Measurements from ENCODE around the gene ASTN2. TPM values are rescaled to one million over a fixed set of nuclear protein-coding genes. Genes with fewer than 3 reads are reported as not detected.

The ASTN2 gene
- total and polyA plus RNA-seq, 7 donors, result 0.60 to 7.5 (median 2.2) TPM

DNA sequence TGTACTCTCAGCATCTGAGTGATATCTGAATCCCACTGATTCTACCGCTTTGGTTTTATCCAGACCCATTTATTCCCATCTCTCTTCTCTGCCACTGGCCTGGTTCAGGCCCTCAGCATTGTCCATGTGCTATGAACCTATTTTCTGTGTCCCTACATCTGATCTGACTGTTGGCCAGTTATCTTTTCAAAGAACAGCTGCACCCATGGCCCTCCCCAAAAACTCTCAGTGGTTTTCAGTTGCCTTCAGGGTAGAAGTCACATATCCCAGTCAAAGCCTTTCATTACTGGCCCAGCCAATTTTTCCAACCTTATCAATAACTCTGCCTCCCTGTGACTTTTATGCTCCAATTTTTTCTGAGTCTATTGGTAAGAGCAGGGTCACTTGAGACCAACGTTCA, 430.7 kb downstream of the ASTN2 start:
- TF ChIP-seq, protein P1, sequence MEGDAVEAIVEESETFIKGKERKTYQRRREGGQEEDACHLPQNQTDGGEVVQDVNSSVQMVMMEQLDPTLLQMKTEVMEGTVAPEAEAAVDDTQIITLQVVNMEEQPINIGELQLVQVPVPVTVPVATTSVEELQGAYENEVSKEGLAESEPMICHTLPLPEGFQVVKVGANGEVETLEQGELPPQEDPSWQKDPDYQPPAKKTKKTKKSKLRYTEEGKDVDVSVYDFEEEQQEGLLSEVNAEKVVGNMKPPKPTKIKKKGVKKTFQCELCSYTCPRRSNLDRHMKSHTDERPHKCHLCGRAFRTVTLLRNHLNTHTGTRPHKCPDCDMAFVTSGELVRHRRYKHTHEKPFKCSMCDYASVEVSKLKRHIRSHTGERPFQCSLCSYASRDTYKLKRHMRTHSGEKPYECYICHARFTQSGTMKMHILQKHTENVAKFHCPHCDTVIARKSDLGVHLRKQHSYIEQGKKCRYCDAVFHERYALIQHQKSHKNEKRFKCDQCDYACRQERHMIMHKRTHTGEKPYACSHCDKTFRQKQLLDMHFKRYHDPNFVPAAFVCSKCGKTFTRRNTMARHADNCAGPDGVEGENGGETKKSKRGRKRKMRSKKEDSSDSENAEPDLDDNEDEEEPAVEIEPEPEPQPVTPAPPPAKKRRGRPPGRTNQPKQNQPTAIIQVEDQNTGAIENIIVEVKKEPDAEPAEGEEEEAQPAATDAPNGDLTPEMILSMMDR (IDR thresholded peaks at IDR 0.05), result no peak
- TF ChIP-seq POLR2AphosphoS5 (IDR thresholded peaks at IDR 0.05), result no peak
- Histone ChIP-seq H3K4me3 (no peak overlapping the region), H3K36me3 (no peaks in the 10 kb centered on the region), H3K4me1 (no peaks in the 10 kb centered on the region), H3K27me3 (no peaks in the 10 kb centered on the region), H3K9me3 (no peaks in the 10 kb centered on the region), H3K27ac (no peak overlapping the region)
- DNase-seq, result no peak
- intact Hi-C loops (cut with DNase I), result no loop called here
- 63 to 72% methylated on average over 2 of the region's 2 CpGs for WGBS, 2 donors

DNA sequence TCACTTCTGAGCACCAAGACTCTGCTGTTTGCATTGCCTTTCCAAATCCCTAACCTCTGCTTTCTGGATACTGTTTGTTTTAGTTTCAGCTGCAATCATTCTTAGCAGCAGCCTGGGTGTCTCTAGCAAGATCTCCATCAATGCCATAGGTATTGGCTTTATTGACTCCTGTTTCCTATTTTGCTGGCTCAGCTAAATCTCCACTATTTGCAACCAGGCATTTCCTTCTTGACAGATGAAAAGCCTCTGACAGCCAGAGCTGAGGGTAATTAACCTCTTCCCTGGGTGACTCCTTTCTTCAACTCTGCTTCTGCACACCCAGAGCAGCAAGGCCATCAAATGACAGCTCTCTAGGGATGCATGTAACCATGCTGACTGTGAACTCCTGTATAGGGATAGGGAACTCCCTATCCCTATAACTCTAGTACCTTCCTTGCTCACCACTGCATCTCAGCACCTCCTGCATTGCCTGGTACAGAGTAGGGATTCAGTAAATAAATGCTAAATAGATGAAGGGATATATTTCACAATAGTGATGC, 434.2 kb downstream of the ASTN2 start:
- intact Hi-C loops (cut with DNase I), result no loop called here

GRCh38 chr9:116979456-116979855, 435.4 kb downstream of the ASTN2 start:
- no peaks in the 10 kb centered on the region for H3K36me3 ChIP-seq
- no peaks in the 10 kb centered on the region for H3K27me3 ChIP-seq
- no peak overlapping the region for H3K27ac ChIP-seq
- TF ChIP-seq POLR2AphosphoS5 (IDR thresholded peaks at IDR 0.05), result no peak
- TF ChIP-seq POLR2A (IDR thresholded peaks at IDR 0.05), result no peak
- TF ChIP-seq, protein P1 (IDR thresholded peaks at IDR 0.05), result no peak
- 43 to 50% methylated on average over 2 of the region's 2 CpGs for WGBS, 2 donors
- no peaks in the 10 kb centered on the region for H3K9me3 ChIP-seq
- intact Hi-C loops (cut with DNase I), result no loop called here
- H3K4me3 ChIP-seq, result no peak overlapping the region
- DNase-seq, result no peak
- no peaks in the 10 kb centered on the region for H3K4me1 ChIP-seq

More for the DNA sequence above, 434.2 kb downstream of the ASTN2 start:
- Histone ChIP-seq H3K27ac (no peak overlapping the region), H3K9me3 (no peaks in the 10 kb centered on the region), H3K4me1 (no peaks in the 10 kb centered on the region), H3K36me3 (no peaks in the 10 kb centered on the region), H3K4me3 (no peak overlapping the region), H3K27me3 (no peaks in the 10 kb centered on the region)
- TF ChIP-seq POLR2AphosphoS5 (IDR thresholded peaks at IDR 0.05) (no peak), EP300 (IDR thresholded peaks at IDR 0.05) (no peak), POLR2A (IDR thresholded peaks at IDR 0.05) (no peak)
- TF ChIP-seq, protein P1 (IDR thresholded peaks at IDR 0.05), result no peak
- DNase-seq, result no peak

- no peaks in the 10 kb centered on the region for H3K36me3 ChIP-seq
- WGBS, 2 donors, result 49 to 68% methylated on average over 2 of the region's 2 CpGs
- no peak for TF ChIP-seq POLR2AphosphoS5 (IDR thresholded peaks at IDR 0.05)
- TF ChIP-seq, protein P1 (IDR thresholded peaks at IDR 0.05), result no peak
- no peak for TF ChIP-seq POLR2A (IDR thresholded peaks at IDR 0.05)
- TF ChIP-seq EP300 (IDR thresholded peaks at IDR 0.05), result no peak
- H3K27me3 ChIP-seq, result no peaks in the 10 kb centered on the region
- H3K9me3 ChIP-seq, result no peaks in the 10 kb centered on the region
- intact Hi-C loops (cut with DNase I), result no loop called here
- H3K27ac ChIP-seq, result no peak overlapping the region
- no peak overlapping the region for H3K4me3 ChIP-seq
- no peak for DNase-seq
- H3K4me1 ChIP-seq, result no peaks in the 10 kb centered on the region
Measured at GRCh38 chr9:116978155-116978554, 436.7 kb downstream of the ASTN2 start.

- H3K36me3 ChIP-seq, result no peaks in the 10 kb centered on the region
Measured at GRCh38 chr9:116975126-116975525, 439.7 kb downstream of the ASTN2 start.

More at GRCh38 chr9:116975126-116975525, 439.7 kb downstream of the ASTN2 start:
- WGBS, 2 donors, result 76 to 84% methylated on average over 4 of the region's 4 CpGs
- TF ChIP-seq POLR2A (IDR thresholded peaks at IDR 0.05) (no peak), POLR2AphosphoS5 (IDR thresholded peaks at IDR 0.05) (no peak), EP300 (IDR thresholded peaks at IDR 0.05) (no peak)
- TF ChIP-seq, protein P1 (IDR thresholded peaks at IDR 0.05), result no peak
- Histone ChIP-seq H3K27ac (no peak overlapping the region), H3K4me1 (no peaks in the 10 kb centered on the region), H3K4me3 (no peak overlapping the region), H3K27me3 (no peaks in the 10 kb centered on the region), H3K9me3 (no peaks in the 10 kb centered on the region)
- no peak for DNase-seq
- intact Hi-C loops (cut with DNase I), result no loop called here

All from sigmoid colon (tissue), 7 donors.